ENCODE measurements around the gene CPN1. TPM values are rescaled to one million over a fixed set of nuclear protein-coding genes. Genes with fewer than 3 reads are reported as not detected.

The CPN1 gene
- total RNA-seq, 1 experiment from 2014 or later = 0.12 TPM

- Histone ChIP-seq H3K27me3 (ENCODE audit: insufficient read depth, low read length) (no peaks in the 10 kb centered on the region), H3K9me2 (ENCODE audit: insufficient read depth) (no peaks in the 10 kb centered on the region), H3K36me3 (ENCODE audit: control insufficient read depth in 1 of 2, insufficient read depth in 2 of 2, low read length in 2 of 2) (no peaks in the 10 kb centered on the region), H3K4me1 (ENCODE audit: control insufficient read depth in 1 of 2, insufficient read depth in 2 of 2, low read length in 2 of 2) (peaks cover 40 to 59% of the 10 kb centered on the region in 2 experiments), H3K79me2 (ENCODE audit: insufficient read depth, low read length) (peaks cover 55% of the 10 kb centered on the region), H3K9me3 (ENCODE audit: control insufficient read depth in 1 of 2, insufficient read depth in 1 of 2, low read depth in 1 of 2, low read length in 2 of 2) (no peaks in the 10 kb centered on the region), H3K9ac (ENCODE audit: low read length) (peak overlapping the region; percentile 84), H3K4me3 (replicated peaks in 1 of 2; ENCODE audit: low read depth in 1 of 2, low read length in 2 of 2) (peak overlapping the region; percentile 78 to 93), H2AFZ (ENCODE audit: low read depth, low read length, poor library complexity, severe bottlenecking) (no peak overlapping the region), H3K27ac (ENCODE audit: low read depth, low read length) (peak overlapping the region; percentile 98), H4K20me1 (ENCODE audit: insufficient read depth) (no peaks in the 10 kb centered on the region), H3K4me2 (ENCODE audit: low read length) (peak overlapping the region; percentile 95)
- no TSS peak for BruUV-seq (replicated peaks)
- TF ChIP-seq YY1 (IDR thresholded peaks at IDR 0.05; ENCODE audit: extremely low read depth, insufficient replicate concordance, low read depth, low read length) (no peak), EZH2phosphoT487 (IDR thresholded peaks at IDR 0.05; ENCODE audit: borderline replicate concordance) (no peak), SRF (IDR thresholded peaks at IDR 0.05; ENCODE audit: low read depth) (no peak), MAX (IDR thresholded peaks at IDR 0.05) (no peak), ZNF274 (IDR thresholded peaks at IDR 0.05; ENCODE audit: low read depth, low read length) (no peak), SIN3A (IDR thresholded peaks at IDR 0.05; ENCODE audit: low read depth) (no peak), ZFX (IDR thresholded peaks at IDR 0.05) (no peak), FOSL1 (IDR thresholded peaks at IDR 0.05; ENCODE audit: low read depth) (no peak), EGR1 (IDR thresholded peaks at IDR 0.05; ENCODE audit: low read depth) (no peak), POLR2AphosphoS5 (IDR thresholded peaks at IDR 0.05; ENCODE audit: low read depth, low read length) (no peak), CEBPB (IDR thresholded peaks at IDR 0.05; ENCODE audit: low read depth) (no peak), EZH2 (IDR thresholded peaks at IDR 0.05) (no peak), SP1 (IDR thresholded peaks at IDR 0.05; ENCODE audit: low read depth) (no peak), ELF1 (IDR thresholded peaks at IDR 0.05; ENCODE audit: borderline replicate concordance, low read depth) (no peak)
- TF ChIP-seq, protein P1, sequence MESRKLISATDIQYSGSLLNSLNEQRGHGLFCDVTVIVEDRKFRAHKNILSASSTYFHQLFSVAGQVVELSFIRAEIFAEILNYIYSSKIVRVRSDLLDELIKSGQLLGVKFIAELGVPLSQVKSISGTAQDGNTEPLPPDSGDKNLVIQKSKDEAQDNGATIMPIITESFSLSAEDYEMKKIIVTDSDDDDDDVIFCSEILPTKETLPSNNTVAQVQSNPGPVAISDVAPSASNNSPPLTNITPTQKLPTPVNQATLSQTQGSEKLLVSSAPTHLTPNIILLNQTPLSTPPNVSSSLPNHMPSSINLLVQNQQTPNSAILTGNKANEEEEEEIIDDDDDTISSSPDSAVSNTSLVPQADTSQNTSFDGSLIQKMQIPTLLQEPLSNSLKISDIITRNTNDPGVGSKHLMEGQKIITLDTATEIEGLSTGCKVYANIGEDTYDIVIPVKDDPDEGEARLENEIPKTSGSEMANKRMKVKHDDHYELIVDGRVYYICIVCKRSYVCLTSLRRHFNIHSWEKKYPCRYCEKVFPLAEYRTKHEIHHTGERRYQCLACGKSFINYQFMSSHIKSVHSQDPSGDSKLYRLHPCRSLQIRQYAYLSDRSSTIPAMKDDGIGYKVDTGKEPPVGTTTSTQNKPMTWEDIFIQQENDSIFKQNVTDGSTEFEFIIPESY (IDR thresholded peaks at IDR 0.05; ENCODE audit: extremely low read depth, insufficient replicate concordance, low read length) = no peak
- TF ChIP-seq, protein P2, sequence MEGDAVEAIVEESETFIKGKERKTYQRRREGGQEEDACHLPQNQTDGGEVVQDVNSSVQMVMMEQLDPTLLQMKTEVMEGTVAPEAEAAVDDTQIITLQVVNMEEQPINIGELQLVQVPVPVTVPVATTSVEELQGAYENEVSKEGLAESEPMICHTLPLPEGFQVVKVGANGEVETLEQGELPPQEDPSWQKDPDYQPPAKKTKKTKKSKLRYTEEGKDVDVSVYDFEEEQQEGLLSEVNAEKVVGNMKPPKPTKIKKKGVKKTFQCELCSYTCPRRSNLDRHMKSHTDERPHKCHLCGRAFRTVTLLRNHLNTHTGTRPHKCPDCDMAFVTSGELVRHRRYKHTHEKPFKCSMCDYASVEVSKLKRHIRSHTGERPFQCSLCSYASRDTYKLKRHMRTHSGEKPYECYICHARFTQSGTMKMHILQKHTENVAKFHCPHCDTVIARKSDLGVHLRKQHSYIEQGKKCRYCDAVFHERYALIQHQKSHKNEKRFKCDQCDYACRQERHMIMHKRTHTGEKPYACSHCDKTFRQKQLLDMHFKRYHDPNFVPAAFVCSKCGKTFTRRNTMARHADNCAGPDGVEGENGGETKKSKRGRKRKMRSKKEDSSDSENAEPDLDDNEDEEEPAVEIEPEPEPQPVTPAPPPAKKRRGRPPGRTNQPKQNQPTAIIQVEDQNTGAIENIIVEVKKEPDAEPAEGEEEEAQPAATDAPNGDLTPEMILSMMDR (IDR thresholded peaks at IDR 0.05 in 2 of 3, conservative IDR thresholded peaks at IDR 0.05 in 1 of 3; ENCODE audit: borderline replicate concordance in 1 of 3, insufficient read depth in 1 of 3, low read depth in 2 of 3, low read length in 2 of 3) = no peak
- TF ChIP-seq, protein P3, sequence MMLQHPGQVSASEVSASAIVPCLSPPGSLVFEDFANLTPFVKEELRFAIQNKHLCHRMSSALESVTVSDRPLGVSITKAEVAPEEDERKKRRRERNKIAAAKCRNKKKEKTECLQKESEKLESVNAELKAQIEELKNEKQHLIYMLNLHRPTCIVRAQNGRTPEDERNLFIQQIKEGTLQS (IDR thresholded peaks at IDR 0.05) = no peak
- intact Hi-C loops (cut with micrococcal nuclease) = loop anchor here (1.0 to 5.0 kb wide), 3 partner anchors 102 to 228 kb away; no protein-coding TSS in a partner anchor
- ChIA-PET CTCF (interaction anchor here (1.0 to 6.5 kb wide), 12 partner anchors 8 to 223 kb away, joined by 3 to 26 read pairs (median 5); no protein-coding TSS in a partner anchor), POLR2A (interaction anchor here (1.6 kb wide), 1 partner anchor 10 kb away, joined by 4 read pairs; no protein-coding TSS in a partner anchor), RAD21 (ENCODE audit: low non-redundant PET in 1 of 2, low total read pairs in 2 of 2, uncharacterized antibody in 2 of 2, unreplicated experiment in 2 of 2) (interaction anchor here (1.8 to 1.9 kb wide), 2 partner anchors 36 to 37 kb away, joined by 3 to 5 read pairs; no protein-coding TSS in a partner anchor)
- no peak for DNase-seq (ENCODE audit: low read depth, low spot score)
- no peak for ATAC-seq
Measured at GRCh38 chr10:100008708-100009282, 72.9 kb downstream of the CPN1 start.
